MCF 10A (cell line): ENCODE measurements around the gene UBE2I. TPM values are rescaled to one million over a fixed set of nuclear protein-coding genes. Genes with fewer than 3 reads are reported as not detected.

Source experiments
- BruUV-seq: library from RNA; stranded (reverse); fragments of 400-500 nt; replicated peaks from 2 replicates; lab custom pipeline; 2021; lab: Mats Ljungman, UMichigan
- CTCF ChIA-PET: fragments of 300-600 bp; sonication (Branson Sonifier 250); formaldehyde crosslinking; extraction: SDS; loops from one replicate; lab custom pipeline; 2021; ENCODE audit warnings: antibody characterized with exemption, inconsistent platforms; lab: Yijun Ruan, JAX
- POLR2A ChIA-PET: fragments of 300-600, 350-650 bp; sonication (Branson Sonifier 250); formaldehyde crosslinking; extraction: SDS; loops from one replicate; lab custom pipeline; 2020; ENCODE audit warnings: antibody characterized with exemption, inconsistent platforms; lab: Yijun Ruan, JAX
- DNase-seq: peaks from one replicate; pipeline ENCODE4 v3.0.0-alpha.2; 2018; ENCODE audit not compliant: unreplicated experiment
- H3K27ac Mint-ChIP-seq: one replicate; pipeline ENCODE4 v1.8.0; 2022; ENCODE audit warnings: mild to moderate bottlenecking, low read depth, mixed read lengths; ENCODE audit not compliant: unreplicated experiment
- H3K27me3 Mint-ChIP-seq: one replicate; pipeline ENCODE4 v1.8.0; 2022; ENCODE audit warnings: mixed read lengths; ENCODE audit not compliant: insufficient read depth, unreplicated experiment
- H3K36me3 Mint-ChIP-seq: one replicate; pipeline ENCODE4 v1.8.0; 2022; ENCODE audit warnings: mild to moderate bottlenecking, moderate library complexity, mixed read lengths; ENCODE audit not compliant: insufficient read depth, unreplicated experiment
- H3K4me1 Mint-ChIP-seq: one replicate; pipeline ENCODE4 v1.8.0; 2022; ENCODE audit warnings: mixed read lengths; ENCODE audit not compliant: insufficient read depth, unreplicated experiment
- H3K4me3 Mint-ChIP-seq: one replicate; pipeline ENCODE4 v1.8.0; 2022; ENCODE audit warnings: mild to moderate bottlenecking, moderate library complexity, mixed read lengths; ENCODE audit not compliant: unreplicated experiment
- H3K9me3 Mint-ChIP-seq: one replicate; pipeline ENCODE4 v1.8.0; 2022; ENCODE audit warnings: mixed read lengths; ENCODE audit not compliant: unreplicated experiment
- intact Hi-C: fragments of 100-400 bp; cut with micrococcal nuclease; formaldehyde crosslinking; loops from 2 replicates; pipeline ENCODE4 v1.14.1; 2022
- total RNA-seq: library from RNA; stranded (reverse); gene quantifications from 2 replicates; pipeline ENCODE4 v1.2.3, GENCODE V29; 2022
- TF ChIP-seq, protein P1 (sequence below): fragments of 200-600 bp; IDR thresholded peaks from one replicate; pipeline ENCODE4 v1.8.0; 2022; ENCODE audit warnings: antibody characterized with exemption, mild to moderate bottlenecking; ENCODE audit not compliant: unreplicated experiment

Gene UBE2I
- total RNA-seq, 1 experiment from 2014 or later: 163 TPM

DNA sequence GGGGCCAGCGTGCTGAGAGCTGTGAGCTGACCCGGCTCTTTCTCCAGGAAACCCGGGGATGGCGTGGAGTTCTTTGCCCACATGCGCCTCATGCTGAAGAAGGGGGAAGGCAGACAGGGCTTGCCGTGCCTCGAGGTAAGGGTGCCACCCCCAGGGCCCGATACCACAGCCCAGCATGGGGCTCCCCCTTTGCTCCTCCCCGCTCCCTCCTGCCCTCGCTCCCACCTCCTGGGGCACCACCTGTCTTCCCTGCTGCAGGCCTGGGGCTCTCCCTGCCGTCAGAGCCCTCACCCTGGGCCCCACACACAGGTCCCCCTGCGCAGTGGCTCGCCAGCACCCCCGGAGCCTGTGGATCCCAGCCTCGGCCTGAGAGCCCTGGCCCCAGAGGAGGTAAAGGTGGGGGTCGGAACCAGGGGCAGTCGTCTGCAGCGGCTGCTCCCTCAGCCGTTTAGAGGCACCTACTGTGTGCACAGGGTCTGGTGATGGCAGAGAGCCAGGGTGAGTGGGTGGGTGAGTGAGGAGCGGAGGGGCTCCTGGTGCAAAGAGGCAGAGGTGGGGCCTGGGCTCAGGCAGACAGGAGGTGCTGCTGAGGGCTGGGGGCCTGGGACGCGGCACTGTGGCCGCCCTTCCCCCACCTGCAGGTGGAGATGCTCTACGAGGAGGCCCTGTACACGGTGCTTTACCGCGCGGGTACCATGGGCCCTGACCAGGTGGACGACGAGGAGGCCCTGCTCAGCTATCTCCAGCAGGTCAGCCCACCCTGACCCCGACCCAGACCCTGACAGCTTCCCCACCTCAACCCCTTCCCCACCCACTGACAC lies 29.6 kb downstream of the UBE2I start:
- Mint-ChIP-seq H3K27ac (no peak overlapping the region), H3K9me3 (no peaks in the 10 kb centered on the region), H3K4me3 (no peak overlapping the region), H3K4me1 (peaks cover 13% of the 10 kb centered on the region), H3K27me3 (peaks cover 13% of the 10 kb centered on the region), H3K36me3 (no peaks in the 10 kb centered on the region)
- BruUV-seq: no TSS peak
- intact Hi-C loops: no loop called here
- ChIA-PET CTCF (no interaction called here), POLR2A (no interaction called here)
- no peak for DNase-seq
- TF ChIP-seq, protein P1, sequence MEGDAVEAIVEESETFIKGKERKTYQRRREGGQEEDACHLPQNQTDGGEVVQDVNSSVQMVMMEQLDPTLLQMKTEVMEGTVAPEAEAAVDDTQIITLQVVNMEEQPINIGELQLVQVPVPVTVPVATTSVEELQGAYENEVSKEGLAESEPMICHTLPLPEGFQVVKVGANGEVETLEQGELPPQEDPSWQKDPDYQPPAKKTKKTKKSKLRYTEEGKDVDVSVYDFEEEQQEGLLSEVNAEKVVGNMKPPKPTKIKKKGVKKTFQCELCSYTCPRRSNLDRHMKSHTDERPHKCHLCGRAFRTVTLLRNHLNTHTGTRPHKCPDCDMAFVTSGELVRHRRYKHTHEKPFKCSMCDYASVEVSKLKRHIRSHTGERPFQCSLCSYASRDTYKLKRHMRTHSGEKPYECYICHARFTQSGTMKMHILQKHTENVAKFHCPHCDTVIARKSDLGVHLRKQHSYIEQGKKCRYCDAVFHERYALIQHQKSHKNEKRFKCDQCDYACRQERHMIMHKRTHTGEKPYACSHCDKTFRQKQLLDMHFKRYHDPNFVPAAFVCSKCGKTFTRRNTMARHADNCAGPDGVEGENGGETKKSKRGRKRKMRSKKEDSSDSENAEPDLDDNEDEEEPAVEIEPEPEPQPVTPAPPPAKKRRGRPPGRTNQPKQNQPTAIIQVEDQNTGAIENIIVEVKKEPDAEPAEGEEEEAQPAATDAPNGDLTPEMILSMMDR: no peak

GRCh38 chr16:1340730-1341494 lies 31.5 kb downstream of the UBE2I start:
- Mint-ChIP-seq H3K36me3 (no peaks in the 10 kb centered on the region), H3K4me3 (no peak overlapping the region), H3K27ac (no peak overlapping the region), H3K4me1 (peaks cover 13% of the 10 kb centered on the region), H3K27me3 (no peaks in the 10 kb centered on the region), H3K9me3 (no peaks in the 10 kb centered on the region)
- POLR2A ChIA-PET: no interaction called here
- no TSS peak for BruUV-seq
- TF ChIP-seq, protein P1: no peak
- no peak for DNase-seq
- intact Hi-C loops: no loop called here
- CTCF ChIA-PET: interaction anchor here (0.7 kb wide), 1 partner anchor 124 kb away, joined by 3 read pairs; no protein-coding TSS in a partner anchor

- no peak for DNase-seq
- POLR2A ChIA-PET: interaction anchor here (1.2 kb wide), 2 partner anchors 31 to 32 kb away, joined by 3 to 6 read pairs; partner anchors contain the start of gene UBE2I
- Mint-ChIP-seq H3K36me3 (no peaks in the 10 kb centered on the region), H3K9me3 (no peaks in the 10 kb centered on the region), H3K4me3 (no peak overlapping the region), H3K27me3 (no peaks in the 10 kb centered on the region), H3K4me1 (peaks cover 13% of the 10 kb centered on the region), H3K27ac (no peak overlapping the region)
- TF ChIP-seq, protein P1: no peak
- CTCF ChIA-PET: interaction anchor here (0.5 to 1.4 kb wide), 3 partner anchors 11 to 42 kb away, joined by 3 read pairs; no protein-coding TSS in a partner anchor
- BruUV-seq: no TSS peak
- intact Hi-C loops: no loop called here
Measured at GRCh38 chr16:1341495-1342420, 32.3 kb downstream of the UBE2I start.
